ENCODE data around the gene OR2T1.
"Not testable (repeated sequence)": the region's sequence is repeated elsewhere in the genome, so short reads cannot be mapped to it uniquely, and the experiment has no call there.

Gene OR2T1

DNA sequence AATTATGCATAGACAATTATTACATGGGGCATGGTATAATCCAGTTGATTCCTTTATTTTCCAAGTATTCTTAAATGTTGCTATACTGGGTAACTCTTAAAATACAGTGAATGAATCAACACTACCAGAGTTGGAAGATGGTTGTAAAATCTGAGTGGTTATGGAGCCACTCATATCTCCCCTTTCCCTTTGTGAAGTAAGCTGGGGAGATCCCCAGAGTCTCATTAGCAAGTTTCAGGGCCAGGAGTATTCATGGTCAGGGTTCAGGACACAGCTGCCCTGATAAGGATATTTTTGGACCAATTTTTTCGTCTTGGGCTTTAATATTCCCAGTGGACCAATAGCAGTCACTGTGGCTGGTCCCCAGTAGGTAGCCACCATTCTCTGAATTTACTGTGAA, 35.8 kb downstream of the OR2T1 start:
- DNase-seq: not testable (repeated sequence)

DNA sequence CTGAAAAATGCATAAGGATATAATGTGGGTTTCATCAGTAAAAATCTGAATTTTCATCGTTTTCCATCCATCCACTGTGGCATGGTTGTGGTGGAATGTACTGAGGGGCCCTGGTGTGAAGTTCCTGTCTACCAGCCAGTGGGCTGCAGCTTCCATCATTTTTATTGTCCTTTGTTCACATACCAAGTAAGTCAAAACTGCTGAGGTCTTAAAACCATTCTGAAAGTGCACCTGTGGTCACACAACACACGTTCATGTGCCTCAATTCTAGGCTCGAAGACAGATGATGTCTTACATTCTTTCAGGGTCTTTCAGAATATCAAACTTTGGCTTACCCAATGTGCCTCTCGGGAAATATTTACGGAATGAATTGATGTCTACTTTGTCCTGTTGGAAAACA, 36.4 kb downstream of the OR2T1 start:
- DNase-seq: not testable (repeated sequence)

DNA sequence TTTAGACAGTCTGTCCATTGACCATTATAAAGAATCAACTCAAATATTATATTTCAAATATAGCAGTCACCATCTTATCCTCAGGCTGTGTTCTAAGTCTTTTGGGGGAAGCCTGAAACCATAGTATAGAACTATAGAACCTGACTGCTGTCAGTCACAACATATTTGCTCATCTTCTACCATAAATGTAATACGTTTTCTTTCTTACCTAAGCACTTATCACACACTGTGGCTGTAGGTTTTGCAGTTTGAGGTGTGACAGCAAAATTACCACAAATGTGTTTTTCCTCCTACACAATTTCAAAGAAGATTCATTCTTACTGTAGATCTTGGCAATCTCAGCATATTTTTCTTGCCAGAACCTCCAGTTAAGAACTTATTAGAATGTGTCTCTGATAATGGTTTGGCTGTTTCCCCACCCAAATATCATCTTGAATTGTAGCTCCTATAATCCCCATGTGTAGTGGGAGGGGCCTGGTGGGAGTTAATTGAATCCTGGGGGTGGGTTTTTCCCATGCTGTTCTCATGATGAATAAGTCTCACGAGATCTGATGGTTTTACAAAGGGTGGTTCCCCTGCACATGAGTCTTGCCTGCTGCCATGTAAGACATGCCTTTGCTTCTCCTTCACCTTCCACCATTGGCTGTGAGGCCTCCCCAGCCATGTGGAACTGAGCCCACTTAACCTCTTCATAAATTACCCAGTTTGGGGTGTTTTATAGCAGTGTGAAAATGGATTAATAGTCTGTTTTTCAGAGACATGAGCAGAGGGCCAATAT, 39.8 kb downstream of the OR2T1 start:
- DNase-seq: not testable (repeated sequence)

DNA sequence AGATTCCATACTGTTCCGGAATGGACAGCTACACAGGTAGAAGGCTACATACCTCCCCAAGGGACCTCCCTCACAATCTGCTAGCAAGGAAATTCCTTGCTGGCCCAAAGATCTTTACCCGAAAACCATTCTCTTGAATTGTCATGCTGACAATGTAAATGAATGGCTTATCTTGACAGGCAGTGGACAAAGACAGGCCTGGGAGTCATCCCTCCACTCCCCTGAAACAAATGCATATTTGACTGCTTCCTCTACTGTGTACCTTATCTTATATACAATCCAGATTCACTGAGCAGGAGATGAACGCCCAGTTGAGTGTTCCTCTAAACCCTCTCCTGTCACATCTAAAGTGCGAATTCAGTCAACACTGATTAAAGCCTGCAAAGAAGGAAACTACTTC, 41.8 kb downstream of the OR2T1 start:
- DNase-seq: not testable (repeated sequence)

DNA sequence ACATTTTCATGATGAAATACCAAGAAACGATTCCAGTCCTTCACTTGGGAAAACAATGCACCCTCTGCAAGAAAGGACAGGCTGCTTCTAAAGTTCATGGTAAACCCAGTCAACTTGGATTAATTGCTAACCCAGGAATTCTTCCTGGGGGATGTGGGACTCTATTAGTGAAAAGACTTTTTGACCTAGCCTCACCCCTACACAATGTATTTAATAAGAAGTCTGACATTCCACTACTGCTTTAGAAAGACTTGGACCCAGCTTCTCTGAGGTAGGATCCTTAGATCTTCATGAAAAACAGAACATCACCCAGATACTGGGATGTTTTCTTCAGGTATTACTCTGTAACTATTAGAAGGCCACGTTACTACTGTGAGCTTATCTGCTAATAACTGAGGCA, 42.6 kb downstream of the OR2T1 start, which contains the start of gene OR2T2:
Gene OR2T2, plus strand, starts transcription at position 239 of the 400 bp plus-strand sequence. CDS start 7,161 bp downstream, outside the sequence.
- not testable (repeated sequence) for DNase-seq

DNA sequence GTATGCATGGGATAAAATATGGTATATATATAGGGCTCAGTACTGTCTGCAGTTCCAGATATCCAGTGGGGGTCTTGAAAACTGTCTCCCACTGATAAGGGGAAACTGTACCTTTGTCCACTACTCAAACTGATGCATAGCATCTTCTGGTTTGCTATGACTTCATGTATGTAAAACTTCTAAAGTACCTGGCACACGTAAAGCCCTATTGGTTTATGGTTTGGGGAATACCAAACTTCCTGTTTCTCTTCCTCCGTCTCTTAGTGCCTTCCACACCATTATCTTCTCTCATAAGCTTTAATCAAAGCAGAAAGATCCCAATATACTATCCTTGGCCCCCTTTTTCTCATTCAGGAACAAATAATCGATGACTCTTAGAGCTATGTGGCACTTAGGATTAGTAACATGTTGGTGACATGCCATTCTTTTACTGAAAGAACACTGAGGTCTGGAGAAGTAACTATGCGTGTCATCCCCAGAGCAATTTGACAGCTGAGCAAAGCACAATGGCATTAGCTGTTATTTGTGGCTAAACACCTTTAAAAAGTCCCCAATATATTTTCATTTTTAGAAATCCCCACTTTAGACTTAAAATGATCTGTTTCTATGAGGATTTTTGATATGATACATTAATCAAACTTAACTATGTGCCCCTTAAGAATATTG, 45.7 kb downstream of the OR2T1 start:
- not testable (repeated sequence) for DNase-seq

DNA sequence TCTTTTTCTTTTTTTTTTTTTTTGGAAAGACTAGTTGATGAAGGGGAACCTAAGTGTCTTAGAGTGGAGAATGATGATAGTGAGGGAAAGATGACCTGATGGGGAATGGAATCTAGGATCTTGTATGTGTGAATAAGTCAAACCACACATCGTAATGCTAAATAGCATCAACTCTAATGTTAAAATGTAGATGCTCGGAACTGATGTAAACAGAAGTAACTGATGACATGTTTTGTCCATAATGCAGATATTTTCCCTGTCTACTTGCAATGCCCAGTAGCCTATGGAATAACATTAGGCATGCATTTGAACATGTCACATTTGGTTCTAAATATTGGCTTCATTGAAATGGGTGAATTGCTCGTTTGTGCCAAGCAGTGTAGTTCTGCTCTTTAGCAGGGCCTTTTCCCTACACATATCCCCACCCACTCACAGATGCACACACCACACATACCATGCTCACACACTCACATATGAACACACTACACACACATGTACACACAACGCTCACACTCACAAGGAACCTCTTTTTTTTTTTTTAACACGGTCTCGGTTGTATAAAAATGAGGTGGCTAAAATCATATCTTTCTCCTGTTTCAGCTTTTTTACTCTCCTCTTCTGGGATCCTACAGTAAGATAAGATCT, 47.1 kb downstream of the OR2T1 start:
- not testable (repeated sequence) for DNase-seq

DNA sequence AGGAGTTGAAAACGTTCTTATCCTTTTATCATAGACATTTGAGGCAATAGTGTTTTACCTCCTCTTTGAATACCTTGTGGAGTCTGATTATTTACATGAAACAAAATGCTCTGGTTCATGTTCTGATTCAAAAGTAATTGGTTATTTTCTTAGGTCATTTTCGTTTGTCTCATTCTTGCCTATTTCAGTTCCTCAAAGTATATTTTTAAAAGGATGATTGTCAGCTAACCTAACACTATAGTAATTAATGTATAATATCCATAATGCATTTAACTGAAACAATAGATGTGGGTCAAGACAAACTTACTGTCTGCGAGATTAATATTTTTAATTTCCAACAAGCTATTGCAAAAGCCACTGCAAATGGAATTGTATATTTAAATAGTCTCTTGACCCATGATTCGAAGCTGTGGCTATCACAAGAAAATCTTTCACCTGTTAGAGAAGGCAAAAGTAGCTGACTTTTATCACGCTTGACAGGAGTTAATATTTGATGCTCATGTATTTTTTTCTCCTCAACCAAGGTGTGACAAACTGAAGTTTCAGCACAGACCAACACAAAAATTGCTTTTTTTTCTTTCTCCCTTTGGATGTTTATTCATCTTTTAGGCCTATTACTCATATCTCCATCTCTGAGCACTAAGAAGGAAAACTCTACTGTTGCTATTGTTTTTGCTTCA, 47.8 kb downstream of the OR2T1 start:
- DNase-seq: not testable (repeated sequence)

DNA sequence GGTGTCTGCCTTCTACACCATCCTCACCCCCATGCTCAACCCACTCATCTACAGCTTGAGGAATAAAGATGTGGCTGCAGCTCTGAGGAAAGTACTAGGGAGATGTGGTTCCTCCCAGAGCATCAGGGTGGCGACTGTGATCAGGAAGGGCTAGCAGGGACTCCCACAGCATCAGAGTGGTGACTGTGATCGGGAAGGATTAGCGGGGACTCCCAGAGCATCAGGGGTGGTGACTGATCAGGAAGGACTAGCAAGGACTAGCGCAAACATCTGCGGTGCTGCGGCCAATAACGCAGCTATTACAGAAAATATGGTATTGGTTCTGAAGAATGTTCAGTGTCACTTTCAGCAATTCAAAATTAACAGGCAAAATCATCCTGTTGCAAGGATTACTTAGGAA, 50.8 kb downstream of the OR2T1 start:
- not testable (repeated sequence) for DNase-seq

DNA sequence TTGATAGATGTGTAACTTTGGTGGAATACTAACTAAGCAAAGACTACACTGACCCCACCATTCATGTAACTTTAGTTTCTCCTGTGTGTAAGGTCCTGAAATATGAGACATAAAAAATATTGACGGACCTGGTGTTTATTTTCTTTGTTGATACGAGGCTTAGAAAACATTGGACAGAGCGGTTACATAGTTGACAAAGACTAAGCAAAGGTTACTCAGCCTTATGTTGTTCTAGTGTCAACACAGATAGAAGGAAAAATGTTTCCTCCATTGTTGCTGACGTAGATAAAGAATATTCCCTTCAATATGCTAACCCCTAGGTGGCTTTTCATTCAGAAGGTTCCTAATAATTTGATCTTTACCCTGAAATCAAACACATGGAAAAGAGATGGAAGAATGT, 52.2 kb downstream of the OR2T1 start:
- not testable (repeated sequence) for DNase-seq

DNA sequence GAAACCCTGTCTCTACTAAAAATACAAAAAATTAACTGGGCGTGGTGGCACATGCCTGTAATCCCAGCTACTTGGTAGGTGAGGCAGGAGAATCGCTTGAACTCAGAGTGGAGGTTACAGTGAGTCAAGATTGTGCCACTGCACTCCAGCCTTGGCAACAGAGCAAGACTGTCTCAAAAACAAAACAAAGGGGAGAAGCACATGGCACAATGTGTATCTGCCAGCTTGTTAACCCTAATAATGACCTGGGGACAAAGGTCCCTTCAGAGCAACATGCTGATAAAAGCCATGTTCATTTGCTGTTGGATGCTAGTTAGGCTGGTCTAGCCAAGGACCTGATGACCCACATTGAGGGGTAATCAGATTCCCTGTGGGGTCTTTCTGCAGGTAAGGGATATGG, 53.8 kb downstream of the OR2T1 start:
- DNase-seq: not testable (repeated sequence)

Data from NCI-H2171 treated with DMSO at 0.1 percent for 48 hours (cell line).